ENCODE data around the gene CDH4.

Gene CDH4

DNA sequence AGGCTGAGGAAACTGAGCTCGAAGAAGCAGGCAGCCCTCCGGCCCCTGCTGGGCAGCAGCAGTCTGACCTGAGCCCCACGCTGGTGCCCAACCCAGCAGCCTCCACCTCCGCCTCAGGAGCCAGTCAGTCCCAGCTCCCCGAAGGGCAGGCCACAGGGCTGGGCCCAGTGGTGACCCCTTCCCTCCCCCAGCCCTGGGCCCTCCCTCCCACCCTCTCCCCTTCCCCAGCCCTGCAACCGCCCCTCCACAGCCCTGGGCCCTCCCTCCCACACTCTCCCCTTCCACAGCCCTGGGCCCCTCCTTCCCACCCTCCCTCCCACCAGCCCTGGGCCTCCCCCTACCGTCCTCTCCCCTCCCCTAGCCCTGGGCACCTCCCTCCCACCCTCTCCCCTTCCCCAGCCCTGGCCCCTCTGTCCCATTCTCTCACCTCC lies 698.6 kb downstream of the CDH4 start:
- H3K4me3 ChIP-seq (replicated peaks in 1 of 2; ENCODE audit: low read depth in 2 of 2, low read length in 2 of 2), result no peak overlapping the region
- no peak for TF ChIP-seq CTCF (IDR thresholded peaks at IDR 0.05; ENCODE audit: low read depth, low read length)
- no peak for DNase-seq (ENCODE audit: low read depth in 2 of 2)

DNA sequence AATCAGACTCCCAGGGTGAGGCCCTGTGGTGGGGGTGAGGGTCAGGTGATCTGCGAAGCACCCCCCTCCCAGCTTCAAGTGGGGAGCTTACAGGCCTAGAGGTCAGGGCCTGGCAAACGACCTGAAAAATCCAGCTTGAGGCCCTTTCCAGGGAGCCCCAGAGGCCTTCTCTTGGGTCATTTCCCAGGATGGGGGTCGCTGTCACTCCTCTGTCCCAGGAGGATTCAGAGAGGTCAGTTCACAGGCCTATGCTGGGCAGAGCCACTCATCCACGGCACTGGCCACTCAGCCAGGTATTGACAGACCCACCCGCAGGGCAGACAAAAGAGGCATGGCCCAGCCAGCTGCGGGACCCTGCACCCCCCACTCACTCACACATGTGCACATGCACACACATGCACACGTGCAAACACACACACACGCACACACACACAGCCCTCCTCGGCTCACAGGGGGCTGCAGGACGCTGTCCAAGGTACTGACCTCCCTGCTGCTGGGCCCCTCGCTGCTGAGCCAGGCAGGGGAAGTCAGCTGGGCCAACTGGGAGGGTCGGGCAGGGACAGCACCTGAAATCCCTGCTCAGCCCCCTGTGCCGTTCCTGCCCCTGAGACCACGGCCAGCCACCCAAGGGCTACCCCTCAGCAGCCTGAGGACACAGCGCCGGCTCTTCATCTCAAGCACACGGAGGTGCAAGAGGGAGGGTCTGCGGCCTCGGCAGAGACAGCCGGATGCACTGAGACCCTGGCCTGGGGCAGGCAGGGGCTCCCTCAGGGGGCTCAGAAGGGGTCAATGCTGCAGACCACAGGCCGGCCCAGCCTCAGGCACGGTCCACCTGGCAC lies 699.9 kb downstream of the CDH4 start:
- peak in 1 of 2 donors; percentile 16 for DNase-seq (ENCODE audit: low read depth in 2 of 2)
- no peak overlapping the region for H3K4me3 ChIP-seq (replicated peaks in 1 of 2; ENCODE audit: low read depth in 2 of 2, low read length in 2 of 2)
- TF ChIP-seq CTCF (IDR thresholded peaks at IDR 0.05; ENCODE audit: low read depth, low read length), result no peak

- no peak for TF ChIP-seq CTCF (IDR thresholded peaks at IDR 0.05; ENCODE audit: low read depth, low read length)
- DNase-seq (ENCODE audit: low read depth in 2 of 2), result no peak
- H3K4me3 ChIP-seq (replicated peaks in 1 of 2; ENCODE audit: low read depth in 2 of 2, low read length in 2 of 2), result no peak overlapping the region
Observed at GRCh38 chr20:61953037-61954021, 701.3 kb downstream of the CDH4 start.

DNA sequence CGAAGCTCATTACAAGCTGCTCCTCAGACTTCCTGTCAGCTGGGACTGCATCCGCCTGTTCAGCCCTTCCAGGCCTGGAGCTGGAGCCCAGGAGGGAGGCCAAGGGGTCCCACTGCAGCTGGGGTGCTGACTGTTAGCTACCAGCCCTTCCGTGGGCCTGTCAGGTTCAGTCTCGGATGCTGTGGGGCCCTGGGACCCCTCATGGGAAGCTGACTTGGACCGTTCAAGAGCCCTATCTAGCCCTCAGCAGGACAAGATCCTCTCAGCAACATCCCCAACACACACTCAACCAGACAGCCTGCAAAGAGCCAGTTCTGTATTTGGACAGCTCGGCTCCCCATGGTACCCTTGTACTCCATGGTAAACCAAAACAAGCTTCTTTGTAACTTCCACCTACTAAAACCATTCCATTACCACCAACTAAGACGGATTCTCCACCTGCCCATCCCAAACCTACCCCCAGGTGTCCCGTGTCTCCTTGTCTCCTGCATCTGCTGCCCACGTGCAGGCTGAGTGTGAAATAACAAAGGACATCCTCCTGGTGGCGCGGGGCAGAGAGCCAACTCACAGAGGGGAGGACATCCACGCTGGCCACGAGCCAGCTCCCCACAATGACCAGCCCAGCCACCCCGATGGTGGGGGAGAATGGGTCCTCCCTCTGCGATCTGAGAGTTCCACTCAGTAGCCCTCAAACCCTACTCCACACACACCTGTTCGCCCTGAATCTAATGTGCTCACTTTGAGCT lies 702.4 kb downstream of the CDH4 start:
- no peak for DNase-seq (ENCODE audit: low read depth in 2 of 2)
- no peak overlapping the region for H3K4me3 ChIP-seq (replicated peaks in 1 of 2; ENCODE audit: low read depth in 2 of 2, low read length in 2 of 2)
- TF ChIP-seq CTCF (IDR thresholded peaks at IDR 0.05; ENCODE audit: low read depth, low read length), result no peak

DNA sequence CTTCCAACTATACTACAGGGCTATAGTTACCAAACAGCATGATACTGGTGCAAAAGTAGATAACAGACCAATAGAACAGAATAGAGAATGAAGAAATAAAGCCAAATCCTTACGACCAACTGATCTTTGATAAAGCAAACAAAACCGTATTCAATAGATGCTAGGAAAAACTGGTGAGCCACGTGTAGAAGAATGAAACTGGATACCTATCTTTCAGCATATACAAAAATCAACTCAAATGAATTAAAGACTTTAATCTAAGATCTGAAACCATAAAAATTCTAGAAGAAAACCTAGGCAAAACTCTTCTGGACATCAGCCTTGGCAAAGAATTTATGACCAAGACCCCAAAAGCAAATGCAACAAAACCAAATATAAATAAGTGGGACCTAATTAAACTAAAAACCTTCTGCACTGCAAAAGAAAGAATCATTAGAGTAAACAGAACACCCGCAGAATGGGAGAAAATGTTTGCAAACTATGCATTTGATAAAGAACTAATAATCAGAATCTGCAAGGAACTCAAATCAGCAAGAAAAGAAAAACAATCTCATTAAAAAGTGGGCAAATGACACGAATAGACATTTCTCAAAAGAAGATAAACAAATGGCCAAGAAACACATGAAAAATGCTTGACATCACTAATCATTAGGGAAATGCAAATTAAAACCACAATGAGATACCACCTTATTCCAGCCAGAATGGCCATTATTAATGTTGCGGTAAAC lies 703.8 kb downstream of the CDH4 start:
- TF ChIP-seq CTCF (IDR thresholded peaks at IDR 0.05; ENCODE audit: low read depth, low read length), result no peak
- DNase-seq (ENCODE audit: low read depth in 2 of 2), result no peak
- H3K4me3 ChIP-seq (replicated peaks in 1 of 2; ENCODE audit: low read depth in 2 of 2, low read length in 2 of 2), result no peak overlapping the region
